NCI-H128 (cell line): ENCODE measurements around the gene MAD2L1.

Experiments used
- DNase-seq: peaks from one replicate; lab custom pipeline; 2025; ENCODE audit not compliant: unreplicated experiment; lab: John Stamatoyannopoulos, UW

Gene MAD2L1

GRCh38 chr4:120059036-120059435 is 7.6 kb downstream of the MAD2L1 start:
- no peak for DNase-seq

- no peak for DNase-seq
These were observed 9.2 kb downstream of the MAD2L1 start for GRCh38 chr4:120057416-120057815.

GRCh38 chr4:120056246-120056645 is 10.4 kb downstream of the MAD2L1 start:
- no peak for DNase-seq

GRCh38 chr4:120055795-120056194 is 10.9 kb downstream of the MAD2L1 start:
- DNase-seq, result no peak

GRCh38 chr4:120055162-120055561 is 11.5 kb downstream of the MAD2L1 start:
- DNase-seq, result no peak

DNA sequence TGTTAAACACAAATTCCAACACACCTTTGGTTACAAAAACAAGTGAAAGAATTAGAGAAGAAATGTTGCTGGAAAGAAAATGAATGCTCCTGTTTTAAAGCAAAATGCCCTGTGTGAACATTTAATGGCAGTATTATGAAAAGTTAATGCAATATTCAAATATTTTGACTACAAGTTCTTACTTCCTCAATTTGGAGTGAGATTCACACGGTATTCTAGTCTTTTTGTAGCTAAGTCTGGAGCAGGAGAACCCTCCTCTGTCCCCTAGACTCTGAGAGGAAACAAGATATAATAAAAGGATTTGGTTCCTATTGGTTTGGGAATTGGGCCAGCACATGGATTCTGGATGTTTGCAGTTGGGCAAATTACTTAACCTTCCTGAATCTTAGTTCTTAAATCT is 12.7 kb downstream of the MAD2L1 start:
- no peak for DNase-seq

GRCh38 chr4:120052856-120053255 is 13.8 kb downstream of the MAD2L1 start:
- DNase-seq, result no peak

- no peak for DNase-seq
These were observed 15.4 kb downstream of the MAD2L1 start for GRCh38 chr4:120051253-120051652.

DNA sequence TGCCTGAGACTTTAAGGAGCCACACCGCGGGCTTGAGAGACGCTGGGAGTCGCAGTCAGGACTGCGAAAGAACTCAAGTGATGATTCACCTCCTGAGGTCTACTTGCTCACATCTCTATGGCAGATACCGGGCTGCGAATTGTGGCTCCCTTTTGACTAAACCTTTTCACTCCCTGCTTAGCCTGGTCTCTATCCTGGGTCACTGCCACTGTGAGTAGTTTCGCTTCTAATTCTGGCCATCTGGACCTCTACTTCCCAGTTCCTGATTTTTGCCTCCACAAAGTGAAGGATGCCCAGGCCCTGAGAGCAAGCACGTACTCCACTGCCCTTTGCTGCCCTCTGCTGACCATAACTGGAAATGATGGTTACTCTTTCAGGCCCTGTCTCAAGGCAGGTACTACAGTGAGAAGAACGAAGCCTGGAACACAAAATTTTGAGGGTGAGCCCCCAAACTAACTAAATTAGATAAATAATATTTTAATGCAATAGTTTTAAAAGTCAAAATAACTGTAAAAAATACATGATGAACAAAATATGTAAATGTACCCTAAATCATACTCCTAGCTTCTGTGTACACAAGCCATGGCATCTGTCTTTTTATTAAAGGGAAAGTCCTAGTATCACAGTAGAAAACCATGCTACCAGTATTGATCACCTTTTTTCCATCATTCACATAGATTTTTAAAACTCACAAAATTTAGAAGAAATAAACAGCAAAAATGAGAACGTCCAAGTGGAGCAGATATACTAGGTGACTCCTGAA is 16.7 kb downstream of the MAD2L1 start:
- peak; percentile 54 for DNase-seq

DNA sequence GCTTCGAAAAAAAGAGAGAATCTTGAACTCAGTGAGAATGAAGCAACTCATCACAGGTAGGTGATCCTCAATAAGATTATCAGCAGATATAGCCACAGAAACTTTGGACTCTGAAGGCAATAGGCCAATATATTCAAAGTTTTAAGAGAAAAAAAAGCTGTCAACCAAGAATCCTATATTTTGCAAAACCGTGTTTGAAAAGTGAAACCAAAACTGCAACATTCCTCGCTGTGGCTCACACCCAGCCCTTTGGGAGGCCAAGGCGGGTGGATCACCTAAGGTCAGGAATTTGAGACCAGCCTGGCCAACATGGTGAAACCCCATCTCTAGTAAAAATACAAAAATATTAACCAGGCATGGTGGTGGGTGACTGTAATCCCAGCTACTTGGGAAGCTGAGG is 22.8 kb downstream of the MAD2L1 start:
- no peak for DNase-seq

GRCh38 chr4:120037411-120037810 is 29.2 kb downstream of the MAD2L1 start:
- DNase-seq, result no peak

DNA sequence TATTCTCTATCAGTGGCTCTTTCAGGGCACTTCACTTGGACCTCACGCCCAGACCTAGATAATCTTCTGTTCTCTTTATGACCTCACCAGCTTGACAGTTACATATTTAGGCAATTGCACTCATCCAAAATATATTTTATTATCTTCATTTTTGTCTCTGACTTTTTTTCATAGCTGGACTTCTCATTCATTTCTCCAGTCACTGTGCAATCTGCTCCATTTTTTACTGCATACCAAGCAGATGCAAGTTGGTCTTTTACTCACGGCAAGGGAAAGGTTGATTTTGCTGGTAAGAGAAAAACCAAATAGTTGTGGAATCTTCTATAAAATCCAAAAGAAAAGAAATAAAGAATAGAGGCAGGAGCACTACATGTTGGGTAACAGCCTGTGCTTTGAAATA is 31.7 kb downstream of the MAD2L1 start:
- DNase-seq, result no peak

DNA sequence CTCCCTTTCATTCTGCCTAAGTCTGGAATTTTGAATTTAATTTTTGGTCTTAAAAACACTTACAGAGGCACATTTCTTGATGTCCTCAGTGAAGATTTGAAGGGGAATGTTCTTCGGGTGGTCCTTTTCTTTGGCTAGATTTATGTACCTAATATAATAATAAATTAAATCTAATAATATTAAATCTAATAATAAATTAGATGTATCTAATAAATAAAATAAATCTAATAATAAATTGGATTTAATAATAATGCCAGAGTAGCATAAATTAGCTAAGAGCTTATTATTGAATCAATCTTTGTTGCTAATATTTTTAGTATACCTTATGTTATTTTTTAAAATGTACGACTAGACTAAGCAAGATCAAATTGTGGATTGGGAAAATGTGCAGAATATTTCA is 39.8 kb downstream of the MAD2L1 start:
- DNase-seq, result no peak

DNA sequence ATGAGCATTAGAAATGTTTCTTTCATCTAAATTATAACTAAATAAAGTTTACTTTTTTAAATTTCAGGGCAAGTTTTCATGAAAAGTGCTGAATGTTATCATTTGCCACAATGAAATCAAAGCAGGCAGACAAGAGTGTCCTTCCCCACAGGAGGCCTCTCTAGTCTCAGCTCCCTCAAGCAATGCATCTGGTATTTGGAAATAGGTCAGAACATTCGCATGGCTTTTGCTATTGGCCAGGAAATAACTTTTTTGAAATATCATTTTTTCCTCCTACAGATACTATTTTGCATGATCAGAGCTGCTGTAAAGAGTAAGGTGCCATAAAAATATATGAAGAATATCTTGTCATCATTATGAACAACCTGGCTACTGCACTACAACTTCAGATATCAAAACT is 41.1 kb downstream of the MAD2L1 start:
- DNase-seq, result no peak

GRCh38 chr4:120018786-120019185 is 47.9 kb downstream of the MAD2L1 start:
- DNase-seq, result no peak

GRCh38 chr4:120017939-120018692 is 48.5 kb downstream of the MAD2L1 start:
- no peak for DNase-seq

- DNase-seq, result no peak
These were observed 54.9 kb downstream of the MAD2L1 start for GRCh38 chr4:120011725-120012124.

GRCh38 chr4:120010646-120011045 is 56.0 kb downstream of the MAD2L1 start:
- no peak for DNase-seq

DNA sequence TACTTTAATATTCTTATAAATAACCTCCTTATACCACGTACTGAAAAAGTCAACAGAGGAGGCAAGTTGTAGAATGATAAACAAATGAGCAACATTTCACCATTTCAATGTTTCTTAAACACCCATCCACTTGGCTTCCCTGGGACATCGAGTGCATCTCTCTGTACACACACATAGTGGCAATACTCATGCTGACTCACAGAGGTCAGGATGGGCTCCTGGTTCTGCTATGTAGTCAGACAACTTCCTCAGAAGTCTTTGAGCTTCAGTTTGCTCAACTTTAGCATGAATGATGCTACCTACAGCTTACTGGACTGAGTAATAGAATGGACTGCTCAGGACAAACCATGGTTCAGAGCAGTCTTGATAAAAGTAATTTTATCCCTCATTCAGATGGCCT is 56.9 kb downstream of the MAD2L1 start:
- no peak for DNase-seq

GRCh38 chr4:120008957-120009356 is 57.7 kb downstream of the MAD2L1 start:
- DNase-seq, result no peak

DNA sequence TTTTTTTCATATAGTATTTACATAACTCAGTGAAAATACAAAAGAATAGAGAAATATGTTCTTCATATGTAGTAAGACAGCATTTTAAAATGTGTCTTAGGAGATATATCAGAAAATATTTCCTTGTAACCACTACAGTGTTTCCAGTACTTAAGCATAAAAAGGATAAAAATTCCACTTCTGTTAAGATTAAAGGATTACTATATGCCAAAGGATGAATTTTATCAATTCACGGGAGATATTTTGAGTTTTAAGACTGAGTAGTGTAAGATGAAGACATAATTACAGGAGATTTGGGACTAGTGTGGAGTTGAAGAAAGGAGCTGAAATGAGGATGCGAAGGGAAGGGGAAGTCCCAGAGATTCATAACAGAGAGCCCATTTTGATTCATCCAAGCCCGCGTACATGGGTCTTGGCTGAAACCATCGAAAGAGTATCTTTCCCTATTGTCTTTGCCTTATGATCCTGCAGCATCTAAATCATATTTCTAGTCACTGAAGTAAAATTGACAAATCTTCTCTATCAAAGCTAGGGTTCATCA is 58.7 kb downstream of the MAD2L1 start:
- no peak for DNase-seq

- DNase-seq, result no peak
These were observed 59.3 kb downstream of the MAD2L1 start for GRCh38 chr4:120007191-120007871.
